Sigmoid colon (tissue), 4 donors: ENCODE data around the gene DDX59.

Source experiments
- CTCF ChIP-seq, 4 experiments: fragments of 450-650 bp in 3 of 4; fragments of 200-600 bp in 1 of 4; IDR thresholded peaks; one replicate each; pipeline ENCODE4 v1.5.1; 2016 to 2019; ENCODE audit warnings: antibody characterized with exemption in 4 of 4, mild to moderate bottlenecking in 3 of 4, moderate library complexity in 2 of 4
- POLR2AphosphoS5 ChIP-seq, 4 donors: sonication (generic); formaldehyde crosslinking; IDR thresholded peaks; one replicate each; pipeline ENCODE4 v1.6.1; 2017; ENCODE audit warnings: antibody characterized with exemption in 4 of 4

GRCh38 chr1:200638073-200638472 lies 31.6 kb downstream of the DDX59 start:
- TF ChIP-seq POLR2AphosphoS5 (IDR thresholded peaks at IDR 0.05) (no peak), CTCF (IDR thresholded peaks at IDR 0.05) (no peak)
